ENCODE measurements around the gene PRDM15.

Gene PRDM15

GRCh38 chr21:41779659-41780058, 99.5 kb downstream of the PRDM15 start:
- Histone ChIP-seq H3K9me3 (ENCODE audit: control insufficient read depth, low read length) (no peaks in the 10 kb centered on the region), H3K27me3 (replicated peaks; ENCODE audit: control insufficient read depth, insufficient read depth, low read length) (peaks cover 52% of the 10 kb centered on the region), H3K4me3 (ENCODE audit: low read length) (no peak overlapping the region), H3K4me1 (ENCODE audit: control insufficient read depth, insufficient read depth, low read length) (peaks cover 15% of the 10 kb centered on the region), H3K9ac (ENCODE audit: low read length) (no peak overlapping the region), H3K36me3 (ENCODE audit: control insufficient read depth, insufficient read depth, low read length, severe bottlenecking) (no peaks in the 10 kb centered on the region)
- no peak for DNase-seq (ENCODE audit: low read depth)

GRCh38 chr21:41778930-41779600, 100.1 kb downstream of the PRDM15 start:
- no peak for DNase-seq (ENCODE audit: low read depth)
- peaks cover 15% of the 10 kb centered on the region for H3K4me1 ChIP-seq (ENCODE audit: control insufficient read depth, insufficient read depth, low read length)
- no peaks in the 10 kb centered on the region for H3K9me3 ChIP-seq (ENCODE audit: control insufficient read depth, low read length)
- H3K9ac ChIP-seq (ENCODE audit: low read length): peak overlapping the region; percentile 13
- peaks cover 49% of the 10 kb centered on the region for H3K27me3 ChIP-seq (replicated peaks; ENCODE audit: control insufficient read depth, insufficient read depth, low read length)
- no peak overlapping the region for H3K4me3 ChIP-seq (ENCODE audit: low read length)
- no peaks in the 10 kb centered on the region for H3K36me3 ChIP-seq (ENCODE audit: control insufficient read depth, insufficient read depth, low read length, severe bottlenecking)

GRCh38 chr21:41777951-41778815, 101.0 kb downstream of the PRDM15 start:
- Histone ChIP-seq H3K9ac (ENCODE audit: low read length) (peak overlapping the region; percentile 68), H3K4me3 (ENCODE audit: low read length) (no peak overlapping the region), H3K36me3 (ENCODE audit: control insufficient read depth, insufficient read depth, low read length, severe bottlenecking) (no peaks in the 10 kb centered on the region), H3K27me3 (replicated peaks; ENCODE audit: control insufficient read depth, insufficient read depth, low read length) (peaks cover 46% of the 10 kb centered on the region), H3K9me3 (ENCODE audit: control insufficient read depth, low read length) (no peaks in the 10 kb centered on the region), H3K4me1 (ENCODE audit: control insufficient read depth, insufficient read depth, low read length) (peaks cover 15% of the 10 kb centered on the region)
- DNase-seq (ENCODE audit: low read depth): peak; percentile 97

GRCh38 chr21:41776778-41777177, 102.4 kb downstream of the PRDM15 start:
- H3K4me3 ChIP-seq (ENCODE audit: low read length): no peak overlapping the region
- no peaks in the 10 kb centered on the region for H3K36me3 ChIP-seq (ENCODE audit: control insufficient read depth, insufficient read depth, low read length, severe bottlenecking)
- no peak for DNase-seq (ENCODE audit: low read depth)
- H3K9ac ChIP-seq (ENCODE audit: low read length): no peak overlapping the region
- no peaks in the 10 kb centered on the region for H3K9me3 ChIP-seq (ENCODE audit: control insufficient read depth, low read length)
- peaks cover 15% of the 10 kb centered on the region for H3K4me1 ChIP-seq (ENCODE audit: control insufficient read depth, insufficient read depth, low read length)
- H3K27me3 ChIP-seq (replicated peaks; ENCODE audit: control insufficient read depth, insufficient read depth, low read length): peaks cover 50% of the 10 kb centered on the region

GRCh38 chr21:41775149-41775472, 104.0 kb downstream of the PRDM15 start:
- no peaks in the 10 kb centered on the region for H3K9me3 ChIP-seq (ENCODE audit: control insufficient read depth, low read length)
- H3K9ac ChIP-seq (ENCODE audit: low read length): no peak overlapping the region
- H3K4me1 ChIP-seq (ENCODE audit: control insufficient read depth, insufficient read depth, low read length): peaks cover 15% of the 10 kb centered on the region
- H3K27me3 ChIP-seq (replicated peaks; ENCODE audit: control insufficient read depth, insufficient read depth, low read length): peaks cover 50% of the 10 kb centered on the region
- DNase-seq (ENCODE audit: low read depth): no peak
- no peak overlapping the region for H3K4me3 ChIP-seq (ENCODE audit: low read length)
- H3K36me3 ChIP-seq (ENCODE audit: control insufficient read depth, insufficient read depth, low read length, severe bottlenecking): no peaks in the 10 kb centered on the region

GRCh38 chr21:41774467-41775148, 104.5 kb downstream of the PRDM15 start:
- Histone ChIP-seq H3K4me3 (ENCODE audit: low read length) (no peak overlapping the region), H3K36me3 (ENCODE audit: control insufficient read depth, insufficient read depth, low read length, severe bottlenecking) (no peaks in the 10 kb centered on the region), H3K4me1 (ENCODE audit: control insufficient read depth, insufficient read depth, low read length) (peaks cover 15% of the 10 kb centered on the region), H3K9me3 (ENCODE audit: control insufficient read depth, low read length) (no peaks in the 10 kb centered on the region), H3K27me3 (replicated peaks; ENCODE audit: control insufficient read depth, insufficient read depth, low read length) (peaks cover 45% of the 10 kb centered on the region), H3K9ac (ENCODE audit: low read length) (no peak overlapping the region)
- no peak for DNase-seq (ENCODE audit: low read depth)

- H3K9me3 ChIP-seq (ENCODE audit: control insufficient read depth, low read length): no peaks in the 10 kb centered on the region
- H3K4me3 ChIP-seq (ENCODE audit: low read length): no peak overlapping the region
- peaks cover 16% of the 10 kb centered on the region for H3K4me1 ChIP-seq (ENCODE audit: control insufficient read depth, insufficient read depth, low read length)
- H3K27me3 ChIP-seq (replicated peaks; ENCODE audit: control insufficient read depth, insufficient read depth, low read length): peaks cover 51% of the 10 kb centered on the region
- H3K9ac ChIP-seq (ENCODE audit: low read length): no peak overlapping the region
- no peaks in the 10 kb centered on the region for H3K36me3 ChIP-seq (ENCODE audit: control insufficient read depth, insufficient read depth, low read length, severe bottlenecking)
- no peak for DNase-seq (ENCODE audit: low read depth)
Measured at GRCh38 chr21:41772351-41773080, 106.6 kb downstream of the PRDM15 start.

- Histone ChIP-seq H3K4me1 (ENCODE audit: control insufficient read depth, insufficient read depth, low read length) (peaks cover 16% of the 10 kb centered on the region), H3K9ac (ENCODE audit: low read length) (no peak overlapping the region), H3K36me3 (ENCODE audit: control insufficient read depth, insufficient read depth, low read length, severe bottlenecking) (no peaks in the 10 kb centered on the region), H3K4me3 (ENCODE audit: low read length) (no peak overlapping the region), H3K27me3 (replicated peaks; ENCODE audit: control insufficient read depth, insufficient read depth, low read length) (peaks cover 57% of the 10 kb centered on the region), H3K9me3 (ENCODE audit: control insufficient read depth, low read length) (no peaks in the 10 kb centered on the region)
- no peak for DNase-seq (ENCODE audit: low read depth)
Measured at GRCh38 chr21:41771625-41771945, 107.6 kb downstream of the PRDM15 start.

- Histone ChIP-seq H3K9ac (ENCODE audit: low read length) (no peak overlapping the region), H3K4me1 (ENCODE audit: control insufficient read depth, insufficient read depth, low read length) (peaks cover 16% of the 10 kb centered on the region), H3K9me3 (ENCODE audit: control insufficient read depth, low read length) (no peaks in the 10 kb centered on the region), H3K36me3 (ENCODE audit: control insufficient read depth, insufficient read depth, low read length, severe bottlenecking) (no peaks in the 10 kb centered on the region), H3K4me3 (ENCODE audit: low read length) (no peak overlapping the region), H3K27me3 (replicated peaks; ENCODE audit: control insufficient read depth, insufficient read depth, low read length) (peaks cover 60% of the 10 kb centered on the region)
- DNase-seq (ENCODE audit: low read depth): no peak
Measured at GRCh38 chr21:41770901-41771624, 108.1 kb downstream of the PRDM15 start.

- peaks cover 16% of the 10 kb centered on the region for H3K4me1 ChIP-seq (ENCODE audit: control insufficient read depth, insufficient read depth, low read length)
- no peak for DNase-seq (ENCODE audit: low read depth)
- H3K4me3 ChIP-seq (ENCODE audit: low read length): no peak overlapping the region
- no peaks in the 10 kb centered on the region for H3K36me3 ChIP-seq (ENCODE audit: control insufficient read depth, insufficient read depth, low read length, severe bottlenecking)
- H3K9ac ChIP-seq (ENCODE audit: low read length): no peak overlapping the region
- no peaks in the 10 kb centered on the region for H3K9me3 ChIP-seq (ENCODE audit: control insufficient read depth, low read length)
- H3K27me3 ChIP-seq (replicated peaks; ENCODE audit: control insufficient read depth, insufficient read depth, low read length): peaks cover 70% of the 10 kb centered on the region
Measured at GRCh38 chr21:41769933-41770332, 109.2 kb downstream of the PRDM15 start.
